ENCODE measurements around the gene ARHGAP28.

Gene ARHGAP28

DNA sequence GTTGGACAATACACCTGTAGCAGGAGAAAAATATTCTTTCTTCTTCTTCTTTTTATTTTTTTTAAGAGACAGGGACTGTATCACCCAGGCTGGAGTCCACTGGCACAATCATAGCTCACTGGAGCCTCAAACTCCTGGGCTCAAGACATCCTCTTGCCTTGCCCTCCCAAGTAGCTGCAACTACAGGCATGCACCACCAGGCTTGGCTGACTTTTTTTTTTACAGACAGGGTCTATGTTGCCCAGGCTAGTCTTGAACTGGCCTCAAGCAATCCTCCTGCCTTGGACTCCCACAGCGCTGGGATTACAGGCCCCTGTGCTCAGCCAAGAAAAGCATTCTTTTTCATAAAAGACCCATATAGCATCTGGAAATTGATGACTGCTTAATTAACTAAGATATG, 17.1 kb upstream of the ARHGAP28 start:
- no peak overlapping the region for H3K27ac ChIP-seq
- TF ChIP-seq, protein P1, sequence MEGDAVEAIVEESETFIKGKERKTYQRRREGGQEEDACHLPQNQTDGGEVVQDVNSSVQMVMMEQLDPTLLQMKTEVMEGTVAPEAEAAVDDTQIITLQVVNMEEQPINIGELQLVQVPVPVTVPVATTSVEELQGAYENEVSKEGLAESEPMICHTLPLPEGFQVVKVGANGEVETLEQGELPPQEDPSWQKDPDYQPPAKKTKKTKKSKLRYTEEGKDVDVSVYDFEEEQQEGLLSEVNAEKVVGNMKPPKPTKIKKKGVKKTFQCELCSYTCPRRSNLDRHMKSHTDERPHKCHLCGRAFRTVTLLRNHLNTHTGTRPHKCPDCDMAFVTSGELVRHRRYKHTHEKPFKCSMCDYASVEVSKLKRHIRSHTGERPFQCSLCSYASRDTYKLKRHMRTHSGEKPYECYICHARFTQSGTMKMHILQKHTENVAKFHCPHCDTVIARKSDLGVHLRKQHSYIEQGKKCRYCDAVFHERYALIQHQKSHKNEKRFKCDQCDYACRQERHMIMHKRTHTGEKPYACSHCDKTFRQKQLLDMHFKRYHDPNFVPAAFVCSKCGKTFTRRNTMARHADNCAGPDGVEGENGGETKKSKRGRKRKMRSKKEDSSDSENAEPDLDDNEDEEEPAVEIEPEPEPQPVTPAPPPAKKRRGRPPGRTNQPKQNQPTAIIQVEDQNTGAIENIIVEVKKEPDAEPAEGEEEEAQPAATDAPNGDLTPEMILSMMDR (conservative IDR thresholded peaks at IDR 0.05) = no peak

DNA sequence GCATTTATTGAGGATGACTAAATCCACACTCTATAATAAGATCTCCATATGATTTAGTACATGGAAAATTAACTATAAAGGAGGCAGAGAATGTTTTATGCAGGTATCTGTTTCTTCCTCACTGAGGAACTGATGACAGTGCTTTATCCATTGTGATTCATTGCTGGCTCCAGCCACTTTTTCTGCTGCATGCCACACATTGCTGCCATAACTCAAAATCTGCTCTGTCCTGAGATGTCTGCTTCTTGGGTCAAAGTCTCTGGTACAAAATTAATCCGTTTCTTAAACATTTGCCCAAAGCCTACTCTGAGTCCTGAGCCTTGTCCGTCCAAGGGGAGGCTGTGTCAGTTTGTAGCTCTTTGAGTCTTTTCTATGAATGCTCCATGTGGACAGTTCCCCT, 15.5 kb upstream of the ARHGAP28 start:
- TF ChIP-seq, protein P1 (conservative IDR thresholded peaks at IDR 0.05) = no peak

DNA sequence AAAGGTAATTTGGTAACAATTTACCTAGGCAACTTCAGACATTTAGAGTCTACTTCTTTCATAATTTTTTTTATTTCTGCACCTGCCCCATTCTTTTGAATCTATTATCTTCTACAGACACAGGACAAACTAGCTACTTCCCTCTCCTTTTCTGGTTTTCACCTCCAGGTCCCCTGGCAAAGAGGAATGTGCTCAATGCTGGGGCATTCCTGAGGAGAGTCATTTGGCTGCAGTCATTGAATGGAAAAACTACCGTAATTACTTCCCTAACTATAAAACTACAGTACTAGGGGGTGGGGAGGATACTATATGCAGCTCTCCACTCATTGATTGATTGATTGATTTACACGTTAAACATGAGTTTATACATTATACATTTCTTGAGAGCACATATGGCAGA, 11.2 kb upstream of the ARHGAP28 start:
- TF ChIP-seq, protein P1 (conservative IDR thresholded peaks at IDR 0.05) = no peak
- peak overlapping the region; percentile 75 for H3K27ac ChIP-seq

More for the DNA sequence above, 15.5 kb upstream of the ARHGAP28 start:
- H3K27ac ChIP-seq = no peak overlapping the region

DNA sequence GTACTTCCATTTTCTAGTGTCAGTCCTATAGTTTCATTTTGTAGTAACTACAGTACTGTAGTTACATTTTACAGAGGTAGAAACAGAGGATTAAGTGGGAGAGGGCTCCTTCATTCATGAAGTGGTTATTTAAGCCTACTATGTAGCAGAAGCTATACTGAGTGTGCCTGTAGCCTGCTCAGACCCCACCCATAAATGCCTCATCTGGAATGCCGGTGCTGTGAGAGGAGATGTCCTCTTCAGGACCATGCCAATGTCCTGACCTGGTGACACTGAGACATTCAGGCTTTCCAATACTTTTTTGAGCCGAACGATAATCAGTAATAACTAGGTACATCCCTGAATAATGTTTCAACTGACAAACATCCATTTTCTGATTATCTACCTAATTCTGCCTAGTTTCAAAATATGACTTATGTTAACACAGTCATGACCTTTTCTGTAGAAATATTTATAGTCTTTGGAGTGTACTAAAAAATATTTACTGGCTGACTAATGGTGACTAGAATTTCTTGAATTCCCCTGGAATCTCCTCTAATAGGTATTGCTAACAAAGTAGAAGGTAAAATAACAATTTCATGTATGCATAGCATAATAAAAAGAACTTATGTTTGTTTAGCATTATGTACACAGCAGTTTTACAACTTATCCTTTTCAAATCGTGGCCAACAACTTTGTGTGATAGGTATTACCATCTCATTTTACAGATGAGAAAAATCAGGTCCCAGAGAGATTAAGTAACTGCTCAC, 10.2 kb upstream of the ARHGAP28 start:
- TF ChIP-seq, protein P1 (conservative IDR thresholded peaks at IDR 0.05) = no peak
- peak overlapping the region; percentile 75 for H3K27ac ChIP-seq

DNA sequence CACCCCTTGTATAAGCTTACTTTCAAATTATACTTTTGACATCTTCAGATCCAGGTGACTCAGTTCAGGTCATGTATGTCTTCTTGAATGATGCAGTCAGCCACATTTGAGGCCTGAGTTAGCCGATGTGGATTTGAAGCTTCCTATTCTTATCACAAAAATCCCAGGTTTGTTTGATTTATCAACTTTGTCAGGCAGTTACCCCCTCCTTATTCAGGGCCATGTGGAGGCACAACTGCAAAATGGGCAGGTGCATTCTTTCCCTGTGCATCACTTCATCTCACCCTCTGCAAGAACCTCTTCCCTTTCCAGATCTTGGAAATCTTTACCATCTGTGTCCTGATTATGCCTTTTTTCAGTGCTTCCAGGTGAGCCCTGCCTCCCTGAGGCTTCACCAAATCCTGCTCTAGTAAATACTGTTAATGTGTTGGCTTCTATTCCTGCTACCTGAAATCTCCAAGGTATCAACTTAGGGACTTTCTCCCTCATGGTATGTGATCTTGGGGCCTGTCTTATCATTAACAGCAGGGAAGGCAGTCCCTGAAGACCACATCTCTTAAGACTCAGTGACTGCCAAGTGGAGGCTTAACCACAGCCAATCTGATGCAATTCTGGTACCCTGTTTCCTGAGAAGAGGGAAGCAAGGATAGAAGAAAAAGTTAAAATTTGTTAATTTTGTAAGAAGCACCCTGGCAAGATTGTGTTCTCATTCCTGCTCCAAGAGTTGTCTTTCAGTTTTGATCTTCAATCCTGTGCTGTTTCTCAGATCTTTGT, 9.4 kb upstream of the ARHGAP28 start:
- peak overlapping the region; percentile 75 for H3K27ac ChIP-seq
- TF ChIP-seq, protein P1 (conservative IDR thresholded peaks at IDR 0.05) = no peak

DNA sequence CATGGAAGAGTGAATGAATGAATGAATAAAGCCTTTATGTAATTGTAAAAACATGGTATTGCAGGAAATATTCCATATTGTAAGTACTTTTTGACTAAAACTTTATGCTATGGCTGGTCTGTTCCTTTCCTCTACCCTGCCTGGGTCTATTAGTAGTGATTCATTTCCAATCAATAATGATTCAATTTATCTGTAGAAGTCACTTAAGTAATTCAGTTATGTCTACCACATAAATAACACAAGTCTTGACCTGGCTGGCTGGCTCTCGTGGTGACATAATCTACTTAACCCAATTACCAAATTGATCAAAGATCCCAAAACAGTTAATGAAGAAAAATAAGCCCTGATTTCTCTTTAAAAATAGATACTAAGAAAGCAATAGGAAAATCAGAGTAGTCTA, 7.8 kb upstream of the ARHGAP28 start:
- no peak overlapping the region for H3K27ac ChIP-seq
- TF ChIP-seq, protein P1 (conservative IDR thresholded peaks at IDR 0.05) = no peak

DNA sequence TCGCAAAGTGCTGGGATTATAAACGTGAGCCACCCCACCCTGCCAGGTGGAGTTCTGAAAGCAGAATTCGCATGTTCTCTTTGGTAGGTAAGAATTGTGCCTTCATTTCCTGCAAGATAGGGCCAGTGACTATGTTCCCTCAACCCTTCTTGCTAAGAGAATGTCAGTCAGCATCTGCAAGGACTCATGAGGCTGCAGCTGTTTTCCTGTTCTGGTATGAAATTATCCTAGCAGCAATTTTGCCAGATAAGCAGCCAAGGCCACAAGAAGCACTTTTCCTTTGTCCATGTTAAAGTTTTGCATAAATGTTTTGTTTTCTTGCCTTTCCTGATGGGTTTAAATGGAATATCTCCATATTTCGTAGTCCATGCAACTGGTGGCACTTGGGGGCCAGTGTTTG, 6.8 kb upstream of the ARHGAP28 start:
- H3K27ac ChIP-seq = no peak overlapping the region
- TF ChIP-seq, protein P1 (conservative IDR thresholded peaks at IDR 0.05) = no peak

Data from VCaP (cell line).